HEK293 (cell line): Measurements from ENCODE around the gene TMEM135.

Source experiments
- YY1 ChIP-seq: fragments of 450-650 bp; formaldehyde crosslinking; IDR thresholded peaks from 2 replicates; pipeline ENCODE4 v1.5.1; 2018; ENCODE audit warnings: missing biosample characterization, missing genetic modification characterization
- TF ChIP-seq, protein P1 (sequence below): fragments of 450-650 bp; formaldehyde crosslinking; IDR thresholded peaks from 2 replicates; pipeline ENCODE4 v1.5.1; 2016; ENCODE audit warnings: missing biosample characterization, missing genetic modification characterization
- TF ChIP-seq, protein P2 (sequence below): fragments of 450-650 bp; formaldehyde crosslinking; IDR thresholded peaks from 2 replicates; pipeline ENCODE4 v1.5.1; 2016; ENCODE audit warnings: missing biosample characterization, missing genetic modification characterization

DNA sequence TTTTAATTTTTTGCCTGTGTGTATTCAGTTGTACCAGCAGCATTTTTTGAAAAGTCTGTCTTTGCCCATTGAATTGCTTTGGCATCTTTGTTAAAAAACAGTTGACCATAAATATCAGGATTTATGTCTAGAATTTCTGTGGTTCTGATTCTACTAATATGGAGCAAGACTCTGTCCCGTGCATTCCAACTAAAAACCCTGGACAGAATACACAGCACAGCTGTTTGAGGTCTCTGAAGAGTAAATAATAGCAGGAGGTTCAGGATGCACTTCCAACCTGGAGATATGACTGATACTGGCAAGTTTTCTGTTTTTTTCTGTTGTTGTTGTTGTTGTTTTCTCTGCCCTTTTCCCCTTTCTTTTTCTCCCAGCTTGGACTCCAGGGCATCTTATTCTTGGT is 141.9 kb downstream of the TMEM135 start:
- TF ChIP-seq, protein P1, sequence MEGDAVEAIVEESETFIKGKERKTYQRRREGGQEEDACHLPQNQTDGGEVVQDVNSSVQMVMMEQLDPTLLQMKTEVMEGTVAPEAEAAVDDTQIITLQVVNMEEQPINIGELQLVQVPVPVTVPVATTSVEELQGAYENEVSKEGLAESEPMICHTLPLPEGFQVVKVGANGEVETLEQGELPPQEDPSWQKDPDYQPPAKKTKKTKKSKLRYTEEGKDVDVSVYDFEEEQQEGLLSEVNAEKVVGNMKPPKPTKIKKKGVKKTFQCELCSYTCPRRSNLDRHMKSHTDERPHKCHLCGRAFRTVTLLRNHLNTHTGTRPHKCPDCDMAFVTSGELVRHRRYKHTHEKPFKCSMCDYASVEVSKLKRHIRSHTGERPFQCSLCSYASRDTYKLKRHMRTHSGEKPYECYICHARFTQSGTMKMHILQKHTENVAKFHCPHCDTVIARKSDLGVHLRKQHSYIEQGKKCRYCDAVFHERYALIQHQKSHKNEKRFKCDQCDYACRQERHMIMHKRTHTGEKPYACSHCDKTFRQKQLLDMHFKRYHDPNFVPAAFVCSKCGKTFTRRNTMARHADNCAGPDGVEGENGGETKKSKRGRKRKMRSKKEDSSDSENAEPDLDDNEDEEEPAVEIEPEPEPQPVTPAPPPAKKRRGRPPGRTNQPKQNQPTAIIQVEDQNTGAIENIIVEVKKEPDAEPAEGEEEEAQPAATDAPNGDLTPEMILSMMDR = no peak
- TF ChIP-seq, protein P2, sequence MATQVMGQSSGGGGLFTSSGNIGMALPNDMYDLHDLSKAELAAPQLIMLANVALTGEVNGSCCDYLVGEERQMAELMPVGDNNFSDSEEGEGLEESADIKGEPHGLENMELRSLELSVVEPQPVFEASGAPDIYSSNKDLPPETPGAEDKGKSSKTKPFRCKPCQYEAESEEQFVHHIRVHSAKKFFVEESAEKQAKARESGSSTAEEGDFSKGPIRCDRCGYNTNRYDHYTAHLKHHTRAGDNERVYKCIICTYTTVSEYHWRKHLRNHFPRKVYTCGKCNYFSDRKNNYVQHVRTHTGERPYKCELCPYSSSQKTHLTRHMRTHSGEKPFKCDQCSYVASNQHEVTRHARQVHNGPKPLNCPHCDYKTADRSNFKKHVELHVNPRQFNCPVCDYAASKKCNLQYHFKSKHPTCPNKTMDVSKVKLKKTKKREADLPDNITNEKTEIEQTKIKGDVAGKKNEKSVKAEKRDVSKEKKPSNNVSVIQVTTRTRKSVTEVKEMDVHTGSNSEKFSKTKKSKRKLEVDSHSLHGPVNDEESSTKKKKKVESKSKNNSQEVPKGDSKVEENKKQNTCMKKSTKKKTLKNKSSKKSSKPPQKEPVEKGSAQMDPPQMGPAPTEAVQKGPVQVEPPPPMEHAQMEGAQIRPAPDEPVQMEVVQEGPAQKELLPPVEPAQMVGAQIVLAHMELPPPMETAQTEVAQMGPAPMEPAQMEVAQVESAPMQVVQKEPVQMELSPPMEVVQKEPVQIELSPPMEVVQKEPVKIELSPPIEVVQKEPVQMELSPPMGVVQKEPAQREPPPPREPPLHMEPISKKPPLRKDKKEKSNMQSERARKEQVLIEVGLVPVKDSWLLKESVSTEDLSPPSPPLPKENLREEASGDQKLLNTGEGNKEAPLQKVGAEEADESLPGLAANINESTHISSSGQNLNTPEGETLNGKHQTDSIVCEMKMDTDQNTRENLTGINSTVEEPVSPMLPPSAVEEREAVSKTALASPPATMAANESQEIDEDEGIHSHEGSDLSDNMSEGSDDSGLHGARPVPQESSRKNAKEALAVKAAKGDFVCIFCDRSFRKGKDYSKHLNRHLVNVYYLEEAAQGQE (tag by site-specific recombination) = no peak
- TF ChIP-seq YY1 = no peak
